Esophagus muscularis mucosa (tissue), 4 donors: ENCODE measurements around the gene ZNF514. TPM values are rescaled to one million over a fixed set of nuclear protein-coding genes. Genes with fewer than 3 reads are reported as not detected.

ENCODE experiments used
- DNase-seq: peaks from one replicate; pipeline ENCODE4 v3.0.0-alpha.2; 2017; ENCODE audit errors: extremely low spot score
- H3K27ac ChIP-seq, 4 donors: fragments of 200-600 bp; sonication (generic); replicated peaks in 1 of 4; 1 replicate in 3 of 4; 2 replicates in 1 of 4; pipeline ENCODE4 v1.5.1; 2016 to 2019; ENCODE audit warnings: mild to moderate bottlenecking in 1 of 4
- H3K27me3 ChIP-seq, 4 donors: fragments of 200-600 bp; sonication (generic); one replicate each; pipeline versions ENCODE4 v1.5.1 to v1.6.0; 2016 to 2019
- H3K36me3 ChIP-seq, 4 donors: fragments of 200-600 bp; sonication (generic); one replicate each; pipeline ENCODE4 v1.5.1; 2016 to 2019
- H3K4me1 ChIP-seq, 4 donors: fragments of 200-600 bp; sonication (generic); one replicate each; pipeline ENCODE4 v1.5.1; 2016 to 2019
- H3K4me3 ChIP-seq, 4 donors: fragments of 200-600 bp; sonication (generic); 1 replicate in 2 of 4; 2 replicates in 2 of 4; pipeline ENCODE4 v1.5.1; 2016 to 2019; ENCODE audit warnings: mild to moderate bottlenecking in 4 of 4, moderate library complexity in 1 of 4
- H3K9me3 ChIP-seq, 4 donors: fragments of 200-600 bp; sonication (generic); 1 replicate in 3 of 4; 2 replicates in 1 of 4; pipeline ENCODE4 v1.5.1; 2016 to 2019
- CTCF ChIP-seq, 3 experiments: fragments of 200-600 bp in 2 of 3; fragments of 450-650 bp in 1 of 3; sonication (generic) in 2 of 3; IDR thresholded peaks; one replicate each; pipeline ENCODE4 v1.5.1; 2017 to 2019; ENCODE audit warnings: antibody characterized with exemption in 3 of 3, mild to moderate bottlenecking in 2 of 3, moderate library complexity in 1 of 3
- EP300 ChIP-seq: sonication (generic); formaldehyde crosslinking; IDR thresholded peaks from one replicate; pipeline ENCODE4 v1.6.1; 2017; ENCODE audit warnings: antibody characterized with exemption
- POLR2A ChIP-seq: fragments of 450-650 bp; IDR thresholded peaks from one replicate; pipeline ENCODE4 v1.6.1; 2017; ENCODE audit warnings: antibody characterized with exemption, moderate library complexity, mild to moderate bottlenecking, low read depth
- POLR2AphosphoS5 ChIP-seq, 2 donors: sonication (generic); formaldehyde crosslinking; IDR thresholded peaks; one replicate each; pipeline ENCODE4 v1.6.1; 2017; ENCODE audit warnings: antibody characterized with exemption in 2 of 2
- WGBS: methylation state at CpG from one replicate; pipeline ENCODE4 v1.1.5; 2018; 5-methylcytosine and 5-hydroxymethylcytosine counted together
- intact Hi-C: fragments of 100-400 bp; cut with DNase I; formaldehyde crosslinking; loops from one replicate; pipeline ENCODE4 v1.15.1; 2023
- total RNA-seq, 4 donors: library from RNA; depleted of rRNA; stranded (reverse); fragments of >200 nt; gene quantifications; one replicate each; pipeline versions ENCODE4 v1.1.0 to v1.2.1, GENCODE V29; 2016

Gene ZNF514
- total RNA-seq, 4 donors from 2014 or later = 12.1 to 14.5 (median 13.2) TPM

- Histone ChIP-seq H3K27me3 (no peaks in the 10 kb centered on the region), H3K27ac (peak overlapping the region; percentile 92 to 94 (median 92)), H3K9me3 (no peaks in the 10 kb centered on the region), H3K4me1 (peaks cover 21 to 29% (median 25%) of the 10 kb centered on the region in 4 donors), H3K4me3 (peak overlapping the region; percentile 65 to 86 (median 71)), H3K36me3 (no peaks in the 10 kb centered on the region)
- WGBS = 12% methylated on average over 14 of the region's 16 CpGs
- TF ChIP-seq EP300 (no peak), CTCF (IDR thresholded peaks at IDR 0.05) (no peak), POLR2AphosphoS5 (IDR thresholded peaks at IDR 0.05) (no peak), POLR2A (no peak)
- intact Hi-C loops = loop anchor here (5.0 kb wide), 1 partner anchor 41 kb away; the partner anchor contains the start of gene ZNF892
- DNase-seq = no peak
Observed at GRCh38 chr2:95166065-95166763, 6.6 kb upstream of the ZNF514 start.

- intact Hi-C loops = loop anchor here (5.0 kb wide), 1 partner anchor 42 kb away; the partner anchor contains the start of gene ZNF892
- Histone ChIP-seq H3K4me3 (peak within 1 kb of the TSS; percentile 65 to 86 (median 71)), H3K9me3 (no peaks in the 10 kb centered on the region), H3K36me3 (no peaks in the 10 kb centered on the region), H3K4me1 (peaks cover 21 to 29% (median 25%) of the 10 kb centered on the region in 4 donors), H3K27me3 (no peaks in the 10 kb centered on the region), H3K27ac (peak within 1 kb of the TSS; percentile 92 to 94 (median 92))
- DNase-seq = peak; percentile 99
- no peak for TF ChIP-seq EP300
- peak; percentile 91 to 94 for TF ChIP-seq POLR2AphosphoS5 (IDR thresholded peaks at IDR 0.05)
- TF ChIP-seq CTCF (IDR thresholded peaks at IDR 0.05) = peak in 1 of 3 experiments; percentile 24
- no peak for TF ChIP-seq POLR2A
- 1% methylated on average over 14 of the region's 56 CpGs for WGBS
Observed at GRCh38 chr2:95165371-95166064, 5.9 kb upstream of the ZNF514 start, which contains the start of gene ZNF2. ZNF2 (plus strand) TSS chr2:95165809; CDS start chr2:95176227, 10,418 bp downstream.

- DNase-seq = no peak
- 0% methylated on average over 9 of the region's 9 CpGs for WGBS
- Histone ChIP-seq H3K9me3 (no peaks in the 10 kb centered on the region), H3K4me1 (peaks cover 21 to 33% (median 26%) of the 10 kb centered on the region in 4 donors), H3K27me3 (no peaks in the 10 kb centered on the region), H3K27ac (peak overlapping the region; percentile 92 to 94 (median 92)), H3K4me3 (peak overlapping the region; percentile 65 to 86 (median 71)), H3K36me3 (no peaks in the 10 kb centered on the region)
- intact Hi-C loops = loop anchor here (5.0 kb wide), 1 partner anchor 42 kb away; the partner anchor contains the start of gene ZNF892
- no peak for TF ChIP-seq POLR2AphosphoS5 (IDR thresholded peaks at IDR 0.05)
- no peak for TF ChIP-seq POLR2A
- TF ChIP-seq EP300 = no peak
- no peak for TF ChIP-seq CTCF (IDR thresholded peaks at IDR 0.05)
Observed at GRCh38 chr2:95165030-95165370, 5.4 kb upstream of the ZNF514 start.

GRCh38 chr2:95158891-95159619 lies 593 bp downstream of the ZNF514 start:
- intact Hi-C loops = loop anchor here (2.0 kb wide), 1 partner anchor 36 kb away; no protein-coding TSS in a partner anchor
- Histone ChIP-seq H3K27ac (peak overlapping the region; percentile 81 to 92 (median 88)), H3K9me3 (no peaks in the 10 kb centered on the region), H3K4me3 (peak overlapping the region; percentile 65 to 93 (median 82)), H3K36me3 (peaks cover 5 to 29% (median 22%) of the 10 kb centered on the region in 4 donors), H3K4me1 (peaks cover 17 to 31% (median 20%) of the 10 kb centered on the region in 4 donors), H3K27me3 (no peaks in the 10 kb centered on the region)
- WGBS = no CpG with 5 or more reads among the region's 58 CpGs
- DNase-seq = peak; percentile 92
- TF ChIP-seq POLR2A = no peak
- no peak for TF ChIP-seq EP300
- no peak for TF ChIP-seq POLR2AphosphoS5 (IDR thresholded peaks at IDR 0.05)
- no peak for TF ChIP-seq CTCF (IDR thresholded peaks at IDR 0.05)
